Muscle layer of colon (tissue), 2 donors: ENCODE results near the gene ARSD.
"Not testable (repeated sequence)": the region's sequence is repeated elsewhere in the genome, so short reads cannot be mapped to it uniquely, and the experiment has no call there.

Experiments used
- H3K27ac ChIP-seq: one replicate; pipeline ENCODE4 v1.7.0; 2013; ENCODE audit warnings: low read depth, mild to moderate bottlenecking, low read length, moderate library complexity
- H3K27me3 ChIP-seq, 2 donors: one replicate each; pipeline ENCODE4 v1.7.0; 2013; ENCODE audit warnings: low read length in 2 of 2, mild to moderate bottlenecking in 2 of 2; ENCODE audit not compliant: insufficient read depth in 2 of 2, control insufficient read depth in 1 of 2
- H3K36me3 ChIP-seq: one replicate; pipeline ENCODE4 v1.7.0; 2013; ENCODE audit warnings: mild to moderate bottlenecking, low read length; ENCODE audit not compliant: insufficient read depth
- H3K4me1 ChIP-seq: one replicate; pipeline ENCODE4 v1.7.0; 2013; ENCODE audit warnings: mild to moderate bottlenecking, low read length; ENCODE audit not compliant: insufficient read depth
- H3K4me3 ChIP-seq, 2 donors: one replicate each; pipeline ENCODE4 v1.7.0; 2013; ENCODE audit warnings: low read length in 2 of 2, low read depth in 1 of 2, mild to moderate bottlenecking in 1 of 2, moderate library complexity in 1 of 2
- H3K9ac ChIP-seq: one replicate; pipeline ENCODE4 v1.7.0; 2013; ENCODE audit warnings: low read length
- H3K9me3 ChIP-seq: one replicate; pipeline ENCODE4 v1.7.0; 2013; ENCODE audit warnings: mild to moderate bottlenecking, low read length
- donor health status: abdominal sarcoma.
- donor health status: Adenocarcinoma of cecum.

Gene ARSD

GRCh38 chrX:2962381-2962780 is 33.2 kb upstream of the ARSD start:
- H3K4me3 ChIP-seq: no peak overlapping the region
- no peaks in the 10 kb centered on the region for H3K9me3 ChIP-seq
- no peaks in the 10 kb centered on the region for H3K4me1 ChIP-seq
- H3K27ac ChIP-seq: no peak overlapping the region
- no peaks in the 10 kb centered on the region for H3K27me3 ChIP-seq
- no peaks in the 10 kb centered on the region for H3K36me3 ChIP-seq
- no peak overlapping the region for H3K9ac ChIP-seq

DNA sequence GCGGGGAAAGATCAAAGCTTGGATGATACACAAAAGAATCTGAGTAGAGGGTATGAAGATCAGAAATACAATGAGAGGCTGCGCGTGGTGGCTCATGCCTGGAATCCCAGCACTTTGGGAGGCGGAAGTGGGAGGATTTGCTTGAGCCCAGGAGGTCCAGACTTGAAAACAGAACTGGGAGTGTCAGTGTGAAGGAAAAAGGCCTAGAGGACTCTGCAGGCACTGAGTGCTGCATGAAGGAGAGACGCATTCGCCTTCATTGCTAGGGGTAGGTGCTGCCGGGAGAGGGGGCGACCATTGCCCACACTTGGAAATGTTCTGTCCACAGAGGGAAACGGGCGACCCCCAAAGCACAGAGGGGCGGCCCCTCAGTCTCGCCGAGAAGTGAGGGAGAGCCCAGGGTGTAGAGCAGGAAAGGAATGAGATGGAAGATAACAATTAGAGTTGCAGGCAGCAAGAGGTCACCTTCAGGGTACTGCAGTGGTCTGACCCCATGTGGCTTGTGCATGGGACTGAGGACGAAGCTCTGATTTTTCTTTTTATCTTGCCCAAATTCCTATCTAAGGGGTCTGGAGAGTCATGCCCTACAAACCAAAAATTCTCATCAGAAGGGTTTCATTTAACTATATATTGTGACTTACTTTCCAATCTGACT is 31.8 kb upstream of the ARSD start:
- H3K9ac ChIP-seq: no peak overlapping the region
- H3K27me3 ChIP-seq: no peaks in the 10 kb centered on the region
- H3K27ac ChIP-seq: no peak overlapping the region
- no peak overlapping the region for H3K4me3 ChIP-seq
- no peaks in the 10 kb centered on the region for H3K4me1 ChIP-seq
- H3K36me3 ChIP-seq: no peaks in the 10 kb centered on the region
- H3K9me3 ChIP-seq: no peaks in the 10 kb centered on the region

DNA sequence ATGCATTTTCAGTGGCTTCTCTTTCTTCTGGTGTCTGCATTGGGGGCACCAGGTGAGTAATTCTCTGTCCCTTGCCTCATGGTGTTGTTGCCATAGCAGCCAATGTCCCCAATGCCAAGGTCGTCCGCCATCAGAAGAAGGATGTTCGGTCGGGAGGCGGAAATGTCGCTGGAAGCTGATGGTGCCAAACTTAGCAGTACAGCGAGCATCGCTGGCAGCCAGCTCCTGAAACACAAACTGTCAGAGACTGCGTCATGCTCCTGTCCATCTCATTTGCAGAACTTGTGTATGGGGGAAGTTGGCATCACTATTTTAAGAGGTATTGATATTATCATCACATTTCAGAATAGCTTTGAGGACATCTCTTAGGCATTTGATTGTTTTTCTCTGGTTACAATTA is 29.1 kb upstream of the ARSD start:
- Histone ChIP-seq H3K4me3 (no peak overlapping the region), H3K4me1 (no peaks in the 10 kb centered on the region), H3K9me3 (no peaks in the 10 kb centered on the region), H3K9ac (no peak overlapping the region), H3K36me3 (no peaks in the 10 kb centered on the region), H3K27ac (no peak overlapping the region), H3K27me3 (no peaks in the 10 kb centered on the region)

DNA sequence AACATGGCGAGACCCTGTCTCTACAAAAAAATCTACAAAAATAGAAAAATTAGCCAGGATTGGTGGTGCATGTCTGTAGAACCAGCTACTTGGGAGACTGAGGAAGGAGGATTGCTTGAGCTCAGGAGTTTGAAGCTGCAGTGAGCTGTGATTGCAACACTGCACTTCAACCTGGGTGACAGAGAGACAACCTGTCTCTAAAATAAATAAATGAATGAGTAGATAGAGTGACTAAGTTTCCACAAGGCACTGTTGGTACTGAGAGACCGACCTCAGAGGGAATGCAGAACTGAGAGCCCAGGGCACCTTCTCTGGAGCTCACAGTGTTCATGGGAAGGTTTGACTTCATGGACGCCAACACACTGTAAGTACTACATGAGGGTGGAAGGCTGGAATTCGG is 26.7 kb upstream of the ARSD start:
- H3K9ac ChIP-seq: no peak overlapping the region
- H3K4me1 ChIP-seq: no peaks in the 10 kb centered on the region
- no peak overlapping the region for H3K27ac ChIP-seq
- no peaks in the 10 kb centered on the region for H3K27me3 ChIP-seq
- no peak overlapping the region for H3K4me3 ChIP-seq
- H3K9me3 ChIP-seq: no peaks in the 10 kb centered on the region
- no peaks in the 10 kb centered on the region for H3K36me3 ChIP-seq

DNA sequence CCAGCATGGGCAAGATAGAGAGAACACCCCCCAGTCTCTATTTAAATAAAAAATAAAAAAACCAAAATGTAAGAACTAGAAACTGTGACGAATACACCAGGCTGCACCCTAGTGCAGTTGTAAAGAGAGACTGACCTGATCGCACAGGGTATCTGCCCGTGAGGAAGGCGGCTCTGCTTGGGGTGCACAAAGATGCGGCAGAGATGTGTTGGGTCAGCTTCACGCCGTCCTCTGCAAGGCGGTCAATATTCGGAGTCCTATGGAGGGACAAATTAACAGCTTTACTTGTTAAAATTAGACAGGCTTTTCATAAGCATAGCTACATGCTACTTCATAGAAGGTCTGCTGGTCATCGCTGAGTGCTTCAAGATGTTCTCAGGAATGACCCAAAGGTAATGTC is 26.1 kb upstream of the ARSD start:
- Histone ChIP-seq H3K27ac (no peak overlapping the region), H3K4me3 (no peak overlapping the region), H3K9ac (no peak overlapping the region), H3K4me1 (no peaks in the 10 kb centered on the region), H3K9me3 (no peaks in the 10 kb centered on the region), H3K36me3 (no peaks in the 10 kb centered on the region), H3K27me3 (no peaks in the 10 kb centered on the region)

DNA sequence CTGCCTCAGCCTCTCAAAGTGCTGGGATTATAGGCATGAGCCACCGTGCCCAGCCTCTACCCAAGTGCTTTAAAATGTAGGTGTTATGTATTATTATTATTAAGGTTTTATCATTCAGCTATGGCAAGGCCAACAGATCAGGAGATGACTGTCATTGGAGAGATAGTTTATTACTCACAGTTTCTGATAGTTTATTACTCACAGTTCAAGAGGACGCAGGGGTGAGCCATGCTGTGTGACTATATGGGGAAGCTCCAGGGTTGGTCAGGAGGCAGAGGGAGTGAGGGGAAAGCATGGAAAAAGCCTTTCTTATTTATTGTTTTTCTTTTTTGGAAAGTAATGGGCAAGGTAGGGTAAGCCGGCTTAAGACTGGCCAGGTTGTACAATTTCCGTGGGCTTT is 25.4 kb upstream of the ARSD start:
- no peaks in the 10 kb centered on the region for H3K36me3 ChIP-seq
- no peaks in the 10 kb centered on the region for H3K4me1 ChIP-seq
- no peaks in the 10 kb centered on the region for H3K27me3 ChIP-seq
- H3K9me3 ChIP-seq: no peaks in the 10 kb centered on the region
- H3K27ac ChIP-seq: no peak overlapping the region
- no peak overlapping the region for H3K4me3 ChIP-seq
- H3K9ac ChIP-seq: no peak overlapping the region

- H3K4me1 ChIP-seq, H3K27me3 ChIP-seq, H3K27ac ChIP-seq, H3K36me3 ChIP-seq, H3K9me3 ChIP-seq, H3K4me3 ChIP-seq, H3K9ac ChIP-seq: not testable (repeated sequence)
Observed at GRCh38 chrX:2937942-2938341, 8.8 kb upstream of the ARSD start.

DNA sequence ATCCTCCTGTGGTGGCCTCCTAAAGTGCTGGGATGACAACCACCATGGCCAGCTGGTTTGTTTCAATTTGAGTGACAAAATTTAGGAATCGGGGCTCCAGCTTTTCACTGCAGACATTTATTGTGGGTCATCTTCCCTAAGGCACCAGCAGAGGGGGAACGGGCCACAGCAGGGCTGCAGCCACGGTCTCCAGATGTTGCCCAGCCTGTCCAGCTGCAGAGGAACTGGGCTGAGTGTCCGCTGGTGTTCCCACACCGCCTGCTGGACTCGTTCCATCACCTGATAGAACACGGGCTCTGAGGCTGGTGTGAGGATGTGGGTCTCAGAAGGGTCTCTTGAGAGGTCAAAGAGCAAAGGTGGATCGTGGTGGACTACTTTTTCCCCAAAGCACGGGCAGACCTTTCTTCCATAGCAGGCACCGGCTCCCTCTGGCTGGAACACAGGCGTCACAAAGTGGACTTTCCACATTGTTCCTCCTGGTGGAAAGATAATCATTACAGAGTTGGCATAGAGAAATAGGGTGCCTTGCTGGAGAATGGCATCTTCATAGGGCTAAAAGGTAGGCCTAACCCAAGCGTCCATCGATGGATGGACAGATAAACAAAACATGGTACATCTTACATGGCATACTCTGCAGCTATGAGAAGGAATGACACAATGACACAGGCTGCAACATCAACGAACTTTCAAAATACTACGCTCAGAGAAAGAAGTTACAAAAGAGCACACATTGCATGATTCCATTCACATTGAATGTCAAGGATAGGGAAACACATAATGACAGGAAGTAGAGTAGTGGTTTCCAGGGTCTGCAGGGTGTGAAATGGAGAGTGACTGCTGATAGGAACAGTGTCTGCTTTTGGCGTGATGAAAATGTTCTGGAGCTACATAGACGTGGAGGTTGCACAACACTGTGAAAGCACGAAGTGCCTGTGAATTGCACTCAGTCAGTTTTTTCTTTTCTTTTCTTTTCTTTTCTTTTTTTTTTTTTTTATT is 5.9 kb upstream of the ARSD start:
- H3K27ac ChIP-seq: no peak overlapping the region

DNA sequence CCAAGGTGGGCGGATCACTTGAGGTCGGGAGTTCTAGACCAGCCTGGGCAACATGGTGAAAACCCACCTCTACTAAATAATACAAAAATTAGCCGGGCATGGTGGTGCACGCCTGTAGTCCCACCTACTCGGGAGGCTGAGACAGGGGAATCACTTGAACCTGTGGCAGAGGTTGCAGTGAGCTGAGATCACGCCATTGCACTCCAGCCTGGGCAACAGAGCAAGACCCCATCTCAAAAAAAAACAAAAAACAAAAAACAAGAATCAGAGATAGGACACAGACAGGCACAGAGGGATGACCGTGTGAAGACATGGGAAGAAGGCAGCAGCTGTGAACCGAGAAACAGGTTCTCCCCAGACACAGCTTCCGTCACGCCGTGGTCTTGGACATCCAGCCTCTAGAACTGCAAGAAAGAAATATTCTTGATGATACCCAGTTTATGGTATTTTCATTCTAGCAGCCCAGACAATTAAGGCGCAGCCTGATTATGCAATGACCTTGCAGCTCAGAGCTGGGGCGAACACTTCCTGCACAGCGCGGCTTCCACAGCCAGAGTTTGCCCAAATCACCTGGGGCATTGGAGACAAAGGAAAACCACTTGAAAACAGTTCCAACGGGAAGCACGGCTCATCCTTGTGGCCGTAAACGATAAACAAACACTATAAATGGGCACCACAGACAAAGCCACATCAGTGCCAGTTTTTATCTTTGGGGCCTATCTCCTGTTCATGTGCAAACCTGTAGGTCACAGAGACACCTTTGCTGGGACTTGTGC is 4.2 kb upstream of the ARSD start:
- no peak overlapping the region for H3K4me3 ChIP-seq
- H3K9ac ChIP-seq: no peak overlapping the region
- H3K4me1 ChIP-seq: no peaks in the 10 kb centered on the region
- H3K36me3 ChIP-seq: no peaks in the 10 kb centered on the region
- peaks cover 6% of the 10 kb centered on the region for H3K9me3 ChIP-seq
- peaks cover 0 to 4% of the 10 kb centered on the region in 2 donors for H3K27me3 ChIP-seq
- no peak overlapping the region for H3K27ac ChIP-seq

More for the DNA sequence above, 5.9 kb upstream of the ARSD start:
- Histone ChIP-seq H3K4me3 (no peak overlapping the region), H3K9ac (no peak overlapping the region), H3K27me3 (no peaks in the 10 kb centered on the region), H3K9me3 (peaks cover 6% of the 10 kb centered on the region), H3K4me1 (no peaks in the 10 kb centered on the region), H3K36me3 (no peaks in the 10 kb centered on the region)

- Histone ChIP-seq H3K9me3 (peaks cover 6% of the 10 kb centered on the region), H3K36me3 (no peaks in the 10 kb centered on the region), H3K27ac (no peak overlapping the region), H3K27me3 (peaks cover 0 to 4% of the 10 kb centered on the region in 2 donors), H3K9ac (no peak overlapping the region), H3K4me3 (no peak overlapping the region), H3K4me1 (no peaks in the 10 kb centered on the region)
Observed at GRCh38 chrX:2931612-2932011, 2.5 kb upstream of the ARSD start.

DNA sequence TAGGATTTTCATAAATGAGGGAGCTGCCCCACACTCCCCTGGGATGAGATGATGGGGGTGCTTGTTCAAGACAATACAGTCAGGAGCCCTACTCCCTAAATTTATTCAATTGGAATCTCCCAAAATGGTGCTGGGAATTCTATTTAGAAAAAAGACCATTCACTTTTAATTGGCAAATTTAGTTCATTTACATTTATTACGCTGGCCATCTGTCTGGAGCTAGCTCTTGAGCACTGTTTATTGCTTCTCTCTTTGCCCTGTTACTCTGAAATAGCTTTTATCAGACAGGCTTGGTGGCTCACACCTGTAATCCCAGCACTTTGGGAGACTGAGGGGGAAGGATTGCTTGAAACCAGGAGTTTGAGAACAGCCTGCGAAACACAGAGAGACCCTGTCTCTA is 2.0 kb upstream of the ARSD start:
- no peak overlapping the region for H3K9ac ChIP-seq
- no peak overlapping the region for H3K4me3 ChIP-seq
- no peaks in the 10 kb centered on the region for H3K36me3 ChIP-seq
- H3K27me3 ChIP-seq: peaks cover 0 to 4% of the 10 kb centered on the region in 2 donors
- peaks cover 6% of the 10 kb centered on the region for H3K9me3 ChIP-seq
- no peak overlapping the region for H3K27ac ChIP-seq
- no peaks in the 10 kb centered on the region for H3K4me1 ChIP-seq
